HepG2 (cell line): ENCODE measurements around the gene LMNA. TPM values are rescaled to one million over a fixed set of nuclear protein-coding genes. Genes with fewer than 3 reads are reported as not detected.

Experiments
- ATF2 ChIP-seq: sonication (generic); formaldehyde crosslinking; IDR thresholded peaks from 2 replicates; pipeline ENCODE4 v1.4.0; 2020; ENCODE audit warnings: missing genetic modification reagents
- ATF7 ChIP-seq, 2 experiments: fragments of 450-650 bp in 1 of 2; sonication (generic) in 1 of 2; formaldehyde crosslinking in 1 of 2; IDR thresholded peaks; 2 replicates each; pipeline versions ENCODE4 v1.4.0 to v1.6.1; 2016 to 2020; ENCODE audit warnings: antibody characterized with exemption in 1 of 2, mild to moderate bottlenecking in 1 of 2, missing genetic modification reagents in 1 of 2
- DNMT3B ChIP-seq: conservative IDR thresholded peaks from 2 replicates; pipeline ENCODE4 v1.6.1; 2016; ENCODE audit warnings: missing biosample characterization, control low read depth
- ELF3 ChIP-seq: IDR thresholded peaks from 2 replicates; pipeline ENCODE4 v1.6.1; 2016; ENCODE audit warnings: missing genetic modification reagents, missing compliant biosample characterization
- FOXJ3 ChIP-seq: sonication (generic); formaldehyde crosslinking; IDR thresholded peaks from 2 replicates; pipeline ENCODE4 v1.4.0; 2020; ENCODE audit warnings: missing genetic modification reagents, mild to moderate bottlenecking, borderline replicate concordance
- HCFC1 ChIP-seq: fragments of 150-350 bp; IDR thresholded peaks from 2 replicates; pipeline ENCODE4 v1.6.1; 2014; ENCODE audit warnings: low read depth, low read length
- HES4 ChIP-seq: sonication (generic); formaldehyde crosslinking; IDR thresholded peaks from 2 replicates; pipeline ENCODE4 v1.9.0; 2021; ENCODE audit warnings: mild to moderate bottlenecking, missing genetic modification reagents, borderline replicate concordance
- HMGA1 ChIP-seq: sonication (generic); formaldehyde crosslinking; conservative IDR thresholded peaks from 2 replicates; pipeline ENCODE4 v1.4.0; 2020; ENCODE audit warnings: missing genetic modification reagents
- HNRNPK ChIP-seq: fragments of 200-400 bp; formaldehyde crosslinking; IDR thresholded peaks from 2 replicates; pipeline ENCODE4 v1.6.1; 2018; ENCODE audit warnings: low read length, low read depth, moderate library complexity, mild to moderate bottlenecking; ENCODE audit not compliant: poor library complexity, severe bottlenecking
- HNRNPL ChIP-seq: fragments of 200-400 bp; formaldehyde crosslinking; IDR thresholded peaks from 2 replicates; pipeline ENCODE4 v1.6.1; 2017; ENCODE audit warnings: mild to moderate bottlenecking, low read depth, low read length
- HOXA7 ChIP-seq: sonication (generic); formaldehyde crosslinking; IDR thresholded peaks from 2 replicates; pipeline ENCODE4 v1.8.1; 2022; ENCODE audit warnings: mild to moderate bottlenecking, missing genetic modification reagents, moderate library complexity
- KMT2A ChIP-seq: sonication (generic); formaldehyde crosslinking; IDR thresholded peaks from 2 replicates; pipeline ENCODE4 v1.4.0; 2020; ENCODE audit warnings: missing genetic modification reagents
- MEIS1 ChIP-seq: sonication (generic); formaldehyde crosslinking; IDR thresholded peaks from 2 replicates; pipeline ENCODE4 v1.9.0; 2021; ENCODE audit warnings: mild to moderate bottlenecking, missing genetic modification reagents, moderate library complexity, borderline replicate concordance
- NCOA5 ChIP-seq: sonication (generic); formaldehyde crosslinking; IDR thresholded peaks from 2 replicates; pipeline ENCODE4 v1.4.0; 2020; ENCODE audit warnings: missing genetic modification reagents
- RFX3 ChIP-seq: IDR thresholded peaks from 2 replicates; pipeline ENCODE4 v1.6.1; 2016; ENCODE audit warnings: missing biosample characterization, missing genetic modification reagents
- SMAD1 ChIP-seq: sonication (generic); formaldehyde crosslinking; IDR thresholded peaks from 2 replicates; pipeline ENCODE4 v1.4.0; 2020; ENCODE audit warnings: missing genetic modification reagents, low read depth, mild to moderate bottlenecking, borderline replicate concordance
- TCF7L2 ChIP-seq: IDR thresholded peaks from 2 replicates; pipeline ENCODE4 v1.6.1; 2011; ENCODE audit warnings: mild to moderate bottlenecking, low read depth, low read length, moderate library complexity
- ZBTB43 ChIP-seq: sonication (generic); formaldehyde crosslinking; conservative IDR thresholded peaks from 2 replicates; pipeline ENCODE4 v1.4.0; 2020; ENCODE audit warnings: missing genetic modification reagents
- ZFP82 ChIP-seq: sonication (generic); formaldehyde crosslinking; IDR thresholded peaks from 2 replicates; pipeline ENCODE4 v1.5.1; 2020; ENCODE audit warnings: mild to moderate bottlenecking, missing genetic modification reagents, borderline replicate concordance
- ZFYVE20 ChIP-seq: sonication (generic); formaldehyde crosslinking; IDR thresholded peaks from 2 replicates; pipeline ENCODE4 v1.8.0; 2023; ENCODE audit warnings: low read depth, mild to moderate bottlenecking, moderate library complexity, missing genetic modification reagents, borderline replicate concordance
- ZNF205 ChIP-seq: IDR thresholded peaks from 2 replicates; pipeline ENCODE4 v1.6.1; 2018; ENCODE audit warnings: missing biosample characterization, missing genetic modification reagents
- ZNF251 ChIP-seq: sonication (generic); formaldehyde crosslinking; IDR thresholded peaks from 2 replicates; pipeline ENCODE4 v1.9.0; 2021; ENCODE audit warnings: mild to moderate bottlenecking, missing genetic modification reagents
- ZNF530 ChIP-seq: sonication (generic); formaldehyde crosslinking; IDR thresholded peaks from 2 replicates; pipeline ENCODE4 v1.5.0; 2020; ENCODE audit warnings: low read depth, mild to moderate bottlenecking, missing genetic modification reagents
- ZNF557 ChIP-seq: sonication (generic); formaldehyde crosslinking; IDR thresholded peaks from 2 replicates; pipeline ENCODE4 v1.4.0; 2020; ENCODE audit warnings: missing genetic modification reagents
- ZNF574 ChIP-seq: sonication (generic); formaldehyde crosslinking; IDR thresholded peaks from 2 replicates; pipeline ENCODE4 v1.4.0; 2020; ENCODE audit warnings: missing genetic modification reagents
- ZNF713 ChIP-seq: sonication (generic); formaldehyde crosslinking; IDR thresholded peaks from 2 replicates; pipeline ENCODE4 v1.4.0; 2020; ENCODE audit warnings: mild to moderate bottlenecking, missing genetic modification reagents
- ZNF720 ChIP-seq: sonication (generic); formaldehyde crosslinking; IDR thresholded peaks from 2 replicates; pipeline ENCODE4 v1.4.0; 2020; ENCODE audit warnings: missing genetic modification reagents
- ZNF768 ChIP-seq: sonication (generic); formaldehyde crosslinking; IDR thresholded peaks from 2 replicates; pipeline ENCODE4 v1.4.0; 2020; ENCODE audit warnings: missing genetic modification reagents
- polyA plus RNA-seq, 8 experiments: library from polyadenylated mRNA; depleted of rRNA in 3 of 8; stranded (reverse) in 7 of 8; unstranded in 1 of 8; fragments of >200 nt; fragmentation: Illumina TruSeq in 4 of 8; extraction: Trizol in 4 of 8; gene quantifications; 2 replicates each; pipeline versions ENCODE4 v1.2.1 to v1.2.3, GENCODE V29; 2011 to 2016; ENCODE audit warnings: low read depth in 4 of 8, missing spikeins in 1 of 8, mixed read lengths in 1 of 8; ENCODE audit not compliant: insufficient read depth in 1 of 8
- total RNA-seq, 5 experiments: library from RNA; depleted of rRNA; stranded (reverse); fragments of >200 nt; fragmentation: Illumina TruSeq; extraction: Trizol; gene quantifications; 2 replicates each; pipeline ENCODE4 v1.2.3, GENCODE V29; 2016; ENCODE audit warnings: low read depth in 1 of 5

The LMNA gene
- total and polyA plus RNA-seq, 2 of the 13 experiments (the other 11 are each of a cell fraction or from before 2014, with no cell fraction given): 107 to 225 TPM

GRCh38 chr1:156126043-156126629, 11.6 kb downstream of the LMNA start (continued):
- TF ChIP-seq ELF3 (no peak), ATF2 (no peak), NCOA5 (CRISPR knock-in tag) (no peak), SMAD1 (no peak), ZNF530 (CRISPR knock-in tag) (no peak), ZNF251 (CRISPR knock-in tag) (no peak), ZNF768 (CRISPR knock-in tag) (no peak), ATF7 (IDR thresholded peaks at IDR 0.05) (no peak), ATF7 (CRISPR knock-in tag; IDR thresholded peaks at IDR 0.05) (no peak), RFX3 (CRISPR knock-in tag) (peak; percentile 47; the same call in 1 of the 2 replicates), HNRNPK (no peak), ZNF713 (CRISPR knock-in tag) (no peak), MEIS1 (no peak), ZFP82 (CRISPR knock-in tag) (no peak), DNMT3B (CRISPR knock-in tag) (no peak), HCFC1 (no peak), ZNF574 (CRISPR knock-in tag) (peak; percentile 89), ZNF557 (CRISPR knock-in tag) (no peak), ZFYVE20 (CRISPR knock-in tag) (no peak), HNRNPL (peak; percentile 18; the same call in 1 of the 2 replicates), HOXA7 (CRISPR knock-in tag) (no peak), HES4 (CRISPR knock-in tag) (no peak), ZBTB43 (CRISPR knock-in tag) (no peak), KMT2A (CRISPR knock-in tag) (no peak), ZNF205 (CRISPR knock-in tag) (no peak), TCF7L2 (no peak), ZNF720 (CRISPR knock-in tag) (no peak), HMGA1 (no peak), FOXJ3 (CRISPR knock-in tag) (no peak)
